Umbilical cord (tissue), 2 donors: ENCODE measurements around the gene MAEA. TPM values are rescaled to one million over a fixed set of nuclear protein-coding genes. Genes with fewer than 3 reads are reported as not detected.
A peak's percentile ranks its signal among the peaks of the same experiment; 100 is the strongest.

Experiments used
- DNase-seq: peaks from one replicate; pipeline ENCODE4 v3.0.0-alpha.2; 2015; ENCODE audit warnings: low spot score
- total RNA-seq: library from RNA; depleted of rRNA; stranded (reverse); fragments of >200 nt; gene quantifications from one replicate; pipeline ENCODE4 v1.2.3, GENCODE V29; 2014; ENCODE audit warnings: low replicate concordance; ENCODE audit not compliant: insufficient read depth

Gene MAEA
- 29.6 TPM for total RNA-seq

GRCh38 chr4:1289207-1290164 lies at the start of gene MAEA:
MAEA (plus strand) TSS chr4:1289891; CDS start chr4:1289914, 23 bp downstream.
- peak; percentile 98 for DNase-seq

- no peak for DNase-seq
Observed at GRCh38 chr4:1239950-1240307, 49.8 kb upstream of the MAEA start.

- no peak for DNase-seq
Observed at GRCh38 chr4:1240721-1241465, 48.8 kb upstream of the MAEA start.

GRCh38 chr4:1241466-1241935 lies 48.2 kb upstream of the MAEA start:
- no peak for DNase-seq

GRCh38 chr4:1241936-1242505 lies 47.7 kb upstream of the MAEA start:
- DNase-seq: no peak

- no peak for DNase-seq
Observed at GRCh38 chr4:1242506-1243450, 46.9 kb upstream of the MAEA start.

GRCh38 chr4:1243451-1244080 lies 46.1 kb upstream of the MAEA start:
- no peak for DNase-seq

- no peak for DNase-seq
Observed at GRCh38 chr4:1244081-1244977, 45.4 kb upstream of the MAEA start.

- DNase-seq: no peak
Observed at GRCh38 chr4:1244978-1245471, 44.7 kb upstream of the MAEA start.

- no peak for DNase-seq
Observed at GRCh38 chr4:1245481-1246051, 44.1 kb upstream of the MAEA start.

GRCh38 chr4:1246111-1246881 lies 43.4 kb upstream of the MAEA start:
- no peak for DNase-seq

GRCh38 chr4:1246901-1247863 lies 42.5 kb upstream of the MAEA start:
- no peak for DNase-seq

- peak; percentile 9 for DNase-seq
Observed at GRCh38 chr4:1247864-1248244, 41.8 kb upstream of the MAEA start.

- DNase-seq: peak; percentile 87
Observed at GRCh38 chr4:1248245-1249147, 41.2 kb upstream of the MAEA start, which contains the start of gene CTBP1. CTBP1 (minus strand) TSS chr4:1249130; CDS start chr4:1241331, 7,799 bp downstream.

- DNase-seq: peak; percentile 90
Observed at GRCh38 chr4:1249148-1249730, 40.5 kb upstream of the MAEA start.
